Stimulated activated CD8-positive, alpha-beta memory T cell treated with anti-CD3 and anti-CD28 coated beads, Interleukin-4, amount 100 ng/mL, for 1 hour (primary cell): ENCODE results near the gene XIAP.
"Not testable (repeated sequence)": the region's sequence is repeated elsewhere in the genome, so short reads cannot be mapped to it uniquely, and the experiment has no call there.

Experiments used
- DNase-seq, 2 donors: peaks; one replicate each; pipeline ENCODE4 v3.0.0-alpha.2; 2020; ENCODE audit warnings: low read depth in 2 of 2, low spot score in 1 of 2

XIAP gene

DNA sequence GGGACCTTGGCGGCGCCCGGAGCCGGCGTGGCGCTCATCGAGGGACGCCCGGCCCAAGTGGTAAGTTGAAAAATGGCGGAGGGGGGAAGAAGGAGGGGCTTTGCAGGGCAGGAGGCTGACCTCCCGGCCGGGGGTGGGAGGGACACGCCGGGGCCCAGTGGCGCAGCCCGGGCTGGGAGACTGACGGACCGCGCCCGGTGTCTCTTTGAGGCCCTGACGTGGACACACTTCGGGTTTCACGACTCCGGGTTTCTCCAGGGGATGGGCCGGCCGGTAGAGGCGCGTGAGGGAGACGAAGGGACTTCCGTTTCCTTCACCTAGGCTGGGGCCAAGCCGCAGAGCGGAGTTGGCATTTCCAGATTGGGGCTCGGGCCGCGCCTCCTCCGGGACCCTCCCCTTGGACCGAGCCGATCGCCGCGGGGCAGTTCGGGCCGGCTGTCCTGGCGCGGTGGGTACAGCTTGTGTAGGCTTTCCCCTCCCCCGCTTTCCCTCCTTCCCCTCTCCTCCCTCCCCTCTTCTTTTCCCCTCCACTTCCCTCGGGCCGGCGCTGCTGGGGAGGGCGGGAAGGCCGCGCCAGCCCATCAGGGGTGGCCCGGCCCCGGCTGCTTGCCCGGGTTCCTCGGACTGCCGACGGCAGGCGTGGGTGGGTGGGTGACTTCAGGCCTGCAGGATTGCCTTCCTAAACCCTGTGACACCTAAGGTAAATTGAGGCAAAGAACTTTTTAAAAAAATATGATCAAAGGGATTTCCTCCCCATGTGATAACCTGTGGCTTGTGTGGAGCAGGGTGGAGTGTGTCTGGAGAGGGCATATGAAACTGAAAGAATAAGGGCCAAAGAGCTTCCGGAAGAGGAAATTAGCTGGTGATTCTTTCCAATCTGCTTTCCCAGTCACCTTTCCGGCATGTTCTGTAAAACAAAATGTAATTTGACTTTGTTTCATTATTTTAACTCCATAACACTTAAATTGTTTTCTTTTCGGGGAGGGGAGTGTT is at the start of gene XIAP:
XIAP (plus strand) TSS at position 208 of the 993 bp plus-strand sequence. CDS start 25,610 bp downstream, outside the sequence.
- peak in 1 of 2 donors; percentile 32 for DNase-seq

GRCh38 chrX:123814343-123814742 is 45.5 kb upstream of the XIAP start:
- DNase-seq: no peak

GRCh38 chrX:123814934-123815394 is 44.9 kb upstream of the XIAP start:
- DNase-seq: not testable (repeated sequence)

DNA sequence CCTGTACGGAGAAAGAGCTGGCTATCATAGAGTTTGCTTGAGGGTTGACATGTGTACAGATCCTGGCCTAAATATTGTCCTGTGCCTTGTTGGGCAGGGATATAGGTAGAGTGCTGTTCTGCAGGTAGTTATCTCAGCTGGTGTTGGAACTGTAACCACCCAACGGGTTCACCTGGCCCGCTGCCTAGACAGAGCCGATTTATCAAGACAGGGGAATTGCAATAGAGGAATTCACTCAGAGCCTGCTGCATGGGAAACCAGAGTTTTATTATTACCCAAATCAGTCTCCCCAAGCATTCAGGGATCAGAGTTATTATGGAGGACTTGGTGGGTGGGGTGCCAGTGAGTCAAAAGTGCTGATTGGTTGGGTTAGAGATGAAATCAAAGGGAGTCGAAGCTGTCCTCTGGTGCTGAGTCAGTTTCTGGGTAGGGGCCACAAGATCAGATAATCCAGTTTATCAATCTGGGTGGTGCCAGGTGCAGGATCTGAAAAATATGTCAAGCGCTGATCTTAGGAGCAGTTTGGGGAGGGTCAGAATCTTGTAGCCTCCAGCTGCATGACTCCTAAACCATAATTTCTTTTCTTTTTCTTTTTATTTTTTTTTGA is 42.5 kb upstream of the XIAP start:
- no peak for DNase-seq

DNA sequence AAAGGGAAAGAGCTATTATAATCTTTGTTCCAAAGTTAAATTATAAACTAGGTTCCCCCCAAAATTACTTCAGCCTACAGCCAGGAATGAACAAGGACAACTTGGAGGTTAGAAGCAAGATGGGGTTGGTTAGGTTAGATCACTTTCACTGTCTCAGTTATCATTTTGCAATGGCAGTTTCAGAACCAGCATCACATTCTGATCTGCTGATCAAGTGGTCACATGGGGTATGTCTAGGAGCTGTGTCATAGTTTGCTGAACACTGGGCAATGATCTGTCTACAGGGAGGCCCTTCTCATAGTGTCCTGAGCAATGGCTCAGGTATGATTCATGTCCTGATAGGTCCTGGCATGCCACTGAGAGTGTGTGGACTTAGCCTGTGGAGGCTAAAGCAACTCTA is 41.6 kb upstream of the XIAP start:
- no peak for DNase-seq

DNA sequence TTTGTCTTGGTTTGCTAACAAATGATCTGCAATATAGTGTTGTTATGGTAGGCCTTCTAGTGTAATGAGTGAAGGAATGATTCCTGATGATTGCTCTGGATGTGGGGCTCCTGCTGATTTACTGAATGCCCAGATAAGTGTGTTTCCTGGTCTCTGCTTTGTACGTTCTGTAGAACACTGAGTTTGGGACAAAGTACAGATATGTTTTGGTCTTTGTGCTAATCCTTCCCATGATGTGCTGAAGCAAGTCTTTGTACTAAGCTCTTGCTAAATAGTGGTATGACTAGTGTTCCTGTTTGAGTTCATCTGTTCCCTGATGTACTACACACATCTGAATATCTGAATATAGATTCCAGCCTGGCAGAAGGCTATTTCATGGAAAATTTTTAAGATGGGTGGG is 36.9 kb upstream of the XIAP start:
- no peak for DNase-seq

DNA sequence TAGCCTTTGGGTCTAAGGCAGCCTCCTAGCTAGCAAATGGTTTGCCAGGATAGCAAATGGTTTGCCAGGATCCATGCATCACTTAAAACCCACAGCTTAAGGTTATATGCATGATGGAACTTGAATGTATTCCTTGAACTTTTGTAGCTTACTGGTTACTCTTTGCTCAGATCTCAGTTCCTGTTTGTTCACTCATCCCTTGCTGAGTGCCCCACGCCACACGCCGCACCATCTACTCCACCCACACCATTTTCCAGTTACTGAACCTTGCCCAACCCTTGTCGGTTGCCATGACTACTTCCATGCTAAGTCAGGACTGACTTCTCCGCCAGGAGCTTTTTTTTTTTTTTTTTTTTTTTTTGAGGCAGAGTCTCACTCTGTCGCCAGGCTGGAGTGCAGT is 29.5 kb upstream of the XIAP start:
- DNase-seq: no peak

- peak in 1 of 2 donors; percentile 26 for DNase-seq
These were observed 26.5 kb upstream of the XIAP start for GRCh38 chrX:123833387-123833786.

DNA sequence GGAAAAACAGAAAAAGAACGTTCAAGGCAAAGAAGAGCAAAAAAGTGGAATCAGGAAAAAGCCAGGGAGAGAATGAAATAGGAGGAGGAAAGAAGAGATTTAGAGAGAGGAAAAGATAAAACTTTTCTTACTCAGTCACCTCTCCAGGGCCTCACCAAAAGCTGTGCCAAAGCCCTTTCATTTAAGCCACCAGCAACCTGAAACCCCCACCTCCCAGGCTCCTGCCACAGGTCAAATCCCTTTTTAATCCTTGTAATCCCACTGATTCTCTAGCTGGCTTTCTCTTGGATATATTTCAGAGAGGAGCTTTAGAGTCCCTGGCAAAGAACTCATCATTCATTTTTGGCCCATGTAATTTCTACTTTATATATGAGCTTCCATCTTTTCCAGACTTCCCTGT is 25.7 kb upstream of the XIAP start:
- DNase-seq: no peak

GRCh38 chrX:123835661-123836371 is 24.0 kb upstream of the XIAP start:
- DNase-seq: no peak

DNA sequence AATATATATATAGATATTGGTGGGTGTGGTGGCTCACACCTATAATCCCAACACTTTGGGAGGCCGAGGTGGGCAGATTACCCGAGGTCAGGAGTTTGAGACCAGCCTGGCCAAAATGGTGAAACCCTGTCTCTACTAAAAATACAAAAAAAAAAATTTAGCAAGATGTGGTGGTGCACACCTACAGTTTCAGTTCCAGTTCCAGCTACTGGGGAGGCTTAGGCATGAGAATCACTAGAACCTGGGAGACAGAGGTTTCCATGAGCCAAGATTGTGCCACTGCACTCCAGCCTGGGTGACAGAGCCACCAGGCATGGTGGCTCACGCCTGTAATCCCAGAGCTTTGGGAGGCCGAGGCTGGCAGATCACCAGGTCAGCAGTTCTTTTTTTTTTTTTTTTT is 14.7 kb upstream of the XIAP start:
- not testable (repeated sequence) for DNase-seq

DNA sequence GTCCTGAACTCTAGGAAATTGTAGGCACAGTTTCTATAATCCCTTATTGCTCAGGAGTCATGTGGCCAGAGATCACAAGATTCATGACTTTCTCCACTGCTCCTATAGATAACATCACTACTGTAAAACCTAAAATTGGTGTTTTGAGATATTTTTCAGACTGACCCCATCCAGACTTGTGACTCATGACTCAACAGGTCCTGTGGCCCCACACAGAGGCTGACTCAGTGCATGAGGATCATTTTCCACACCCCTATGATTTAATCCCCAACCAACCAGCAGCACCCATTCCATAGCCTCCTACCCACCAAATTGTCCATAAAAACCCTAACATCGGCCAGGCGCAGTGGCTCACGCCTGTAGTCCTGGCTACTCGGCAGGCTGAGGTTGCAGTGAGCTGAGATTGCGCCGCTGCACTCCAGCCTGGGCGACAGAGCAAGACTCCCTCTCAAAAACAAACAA is 13.2 kb upstream of the XIAP start:
- no peak for DNase-seq

- no peak for DNase-seq
These were observed 12.8 kb upstream of the XIAP start for GRCh38 chrX:123847056-123847455.

- DNase-seq: no peak
These were observed 10.8 kb upstream of the XIAP start for GRCh38 chrX:123849096-123849495.

GRCh38 chrX:123849906-123850305 is 9.9 kb upstream of the XIAP start:
- not testable (repeated sequence) for DNase-seq

GRCh38 chrX:123851079-123851478 is 8.8 kb upstream of the XIAP start:
- no peak for DNase-seq

DNA sequence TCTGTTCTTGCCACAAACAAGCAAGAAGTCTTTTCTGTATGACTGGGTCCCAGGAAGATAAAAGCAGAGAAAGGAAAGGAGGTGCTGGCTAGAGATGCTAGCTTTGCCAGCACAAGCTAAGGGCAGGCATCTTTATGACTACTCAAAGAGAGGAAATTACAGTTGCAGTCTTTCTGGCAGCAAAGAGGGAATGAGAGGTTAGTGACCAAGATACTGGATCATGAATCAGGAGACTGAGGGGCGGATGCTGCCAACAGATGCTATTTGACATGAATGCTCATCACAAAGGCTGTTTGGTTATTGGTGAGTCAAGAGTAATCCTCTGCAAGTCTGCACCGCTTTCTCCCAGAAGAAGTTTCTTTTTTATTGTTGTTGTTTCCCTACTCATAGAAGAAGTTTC is 5.5 kb upstream of the XIAP start:
- DNase-seq: no peak

DNA sequence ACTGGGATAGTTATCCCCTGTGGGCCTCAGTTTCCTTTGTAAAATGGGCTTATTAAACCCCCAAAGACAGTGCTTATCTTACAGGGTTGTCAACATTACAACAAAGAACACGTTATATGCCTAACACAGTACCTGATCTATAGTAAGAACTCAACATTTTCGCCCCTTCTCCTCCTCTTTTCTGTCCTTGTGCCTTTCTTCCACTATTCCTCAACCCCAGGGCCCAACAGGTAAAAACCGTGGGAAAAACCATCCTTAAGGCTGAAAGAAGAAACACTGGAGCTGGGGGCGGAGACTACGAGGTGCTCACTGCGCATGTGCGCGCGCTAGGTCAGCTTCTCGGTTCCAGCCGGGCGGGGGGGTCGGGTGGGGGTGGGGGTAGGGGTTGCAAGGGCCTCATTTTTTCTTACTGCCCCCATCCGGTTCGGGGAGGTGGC is 426 bp upstream of the XIAP start:
- DNase-seq: peak; percentile 26 to 34

DNA sequence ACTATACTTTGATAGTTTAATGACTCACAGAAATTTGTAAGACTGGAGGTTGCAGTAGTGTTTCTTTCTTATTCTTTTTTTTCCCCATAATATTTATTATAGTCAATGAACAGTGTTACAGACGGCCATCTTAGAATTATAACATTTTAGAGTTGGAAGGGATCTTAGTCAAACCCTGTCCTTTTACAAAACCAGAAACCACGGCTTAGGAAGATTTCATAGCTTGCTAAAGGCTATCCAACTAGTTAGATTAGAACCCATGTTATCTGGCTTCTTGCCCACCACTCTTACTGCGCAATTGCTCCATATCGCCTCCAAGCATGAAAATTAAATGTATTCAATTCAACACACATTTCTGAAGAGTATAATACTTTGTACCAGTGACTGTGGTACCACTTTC is 1.1 kb downstream of the XIAP start:
- DNase-seq: no peak

DNA sequence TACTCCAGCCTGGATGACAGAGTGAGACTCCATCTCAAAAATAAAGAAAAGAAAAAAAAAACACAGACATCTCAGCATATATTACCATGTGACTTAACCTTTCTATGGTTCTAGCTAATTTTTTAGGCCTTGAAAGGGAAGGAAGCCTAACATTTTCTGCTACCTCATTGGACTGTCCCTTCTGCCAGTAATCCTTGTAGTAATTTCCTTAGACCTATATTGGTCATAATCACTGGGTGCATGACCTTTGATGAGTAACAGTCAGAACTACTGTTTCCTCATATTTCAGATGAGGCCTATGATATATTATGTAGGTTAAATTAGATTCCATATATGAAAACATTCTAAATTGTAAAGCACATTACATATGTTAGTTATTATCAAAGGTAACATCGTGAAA is 9.6 kb downstream of the XIAP start:
- no peak for DNase-seq

- DNase-seq: no peak
These were observed 11.5 kb downstream of the XIAP start for GRCh38 chrX:123871309-123871708.
